Hepatocyte (in vitro differentiated cells): ENCODE data around the gene PYDC1.

Experiments
- EZH2 ChIP-seq: fragments of 200-600 bp; sonication (generic); IDR thresholded peaks from 2 replicates; pipeline ENCODE4 v1.6.1; 2016; ENCODE audit warnings: antibody characterized with exemption, mild to moderate bottlenecking, borderline replicate concordance
- EZH2phosphoT487 ChIP-seq: fragments of 200-600 bp; sonication (generic); IDR thresholded peaks from one replicate; pipeline ENCODE4 v1.6.1; 2018; ENCODE audit warnings: antibody characterized with exemption, mild to moderate bottlenecking, low read depth, moderate library complexity; ENCODE audit not compliant: unreplicated experiment, severe bottlenecking
- TF ChIP-seq, protein P1 (sequence below): fragments of 200-600 bp; sonication (generic); IDR thresholded peaks from 2 replicates; pipeline ENCODE4 v1.5.1; 2016; ENCODE audit warnings: antibody characterized with exemption, mild to moderate bottlenecking; ENCODE audit not compliant: poor library complexity

GRCh38 chr16:31186930-31187807, 29.8 kb downstream of the PYDC1 start:
- TF ChIP-seq, protein P1, sequence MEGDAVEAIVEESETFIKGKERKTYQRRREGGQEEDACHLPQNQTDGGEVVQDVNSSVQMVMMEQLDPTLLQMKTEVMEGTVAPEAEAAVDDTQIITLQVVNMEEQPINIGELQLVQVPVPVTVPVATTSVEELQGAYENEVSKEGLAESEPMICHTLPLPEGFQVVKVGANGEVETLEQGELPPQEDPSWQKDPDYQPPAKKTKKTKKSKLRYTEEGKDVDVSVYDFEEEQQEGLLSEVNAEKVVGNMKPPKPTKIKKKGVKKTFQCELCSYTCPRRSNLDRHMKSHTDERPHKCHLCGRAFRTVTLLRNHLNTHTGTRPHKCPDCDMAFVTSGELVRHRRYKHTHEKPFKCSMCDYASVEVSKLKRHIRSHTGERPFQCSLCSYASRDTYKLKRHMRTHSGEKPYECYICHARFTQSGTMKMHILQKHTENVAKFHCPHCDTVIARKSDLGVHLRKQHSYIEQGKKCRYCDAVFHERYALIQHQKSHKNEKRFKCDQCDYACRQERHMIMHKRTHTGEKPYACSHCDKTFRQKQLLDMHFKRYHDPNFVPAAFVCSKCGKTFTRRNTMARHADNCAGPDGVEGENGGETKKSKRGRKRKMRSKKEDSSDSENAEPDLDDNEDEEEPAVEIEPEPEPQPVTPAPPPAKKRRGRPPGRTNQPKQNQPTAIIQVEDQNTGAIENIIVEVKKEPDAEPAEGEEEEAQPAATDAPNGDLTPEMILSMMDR, result no peak
- no peak for TF ChIP-seq EZH2phosphoT487
- no peak for TF ChIP-seq EZH2
